Measurements from ENCODE around the gene SLC25A51.

SLC25A51 gene

DNA sequence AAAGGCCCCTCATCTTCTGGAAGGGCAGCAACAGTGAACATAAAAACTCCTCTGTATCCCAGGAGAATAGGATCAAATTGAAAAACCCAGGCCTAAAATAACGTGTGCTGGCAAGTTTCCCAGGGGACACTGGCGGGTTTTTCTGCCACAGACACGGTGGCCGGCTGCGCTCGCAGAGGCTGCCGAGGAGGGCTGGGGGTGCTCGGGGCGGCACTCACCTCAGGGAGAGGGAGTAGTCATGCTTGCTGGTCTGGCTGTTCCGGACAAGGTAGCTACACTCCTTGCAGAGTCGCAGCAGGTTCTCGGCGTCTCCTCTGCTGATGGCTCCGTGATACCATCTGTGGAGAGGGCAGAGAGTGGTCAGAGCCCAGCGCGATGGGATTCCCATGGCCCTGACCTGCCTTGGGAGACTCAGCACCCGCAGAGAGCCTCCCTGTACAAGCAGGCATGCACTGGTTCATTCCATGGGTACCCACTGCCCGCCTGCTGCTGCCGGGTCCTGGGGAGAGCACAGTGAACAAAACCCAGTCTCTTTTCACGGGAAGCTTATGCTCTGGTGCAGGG, 44.6 kb upstream of the SLC25A51 start:
- DNase-seq (ENCODE audit: low read depth): no peak
- TF ChIP-seq, protein P1, sequence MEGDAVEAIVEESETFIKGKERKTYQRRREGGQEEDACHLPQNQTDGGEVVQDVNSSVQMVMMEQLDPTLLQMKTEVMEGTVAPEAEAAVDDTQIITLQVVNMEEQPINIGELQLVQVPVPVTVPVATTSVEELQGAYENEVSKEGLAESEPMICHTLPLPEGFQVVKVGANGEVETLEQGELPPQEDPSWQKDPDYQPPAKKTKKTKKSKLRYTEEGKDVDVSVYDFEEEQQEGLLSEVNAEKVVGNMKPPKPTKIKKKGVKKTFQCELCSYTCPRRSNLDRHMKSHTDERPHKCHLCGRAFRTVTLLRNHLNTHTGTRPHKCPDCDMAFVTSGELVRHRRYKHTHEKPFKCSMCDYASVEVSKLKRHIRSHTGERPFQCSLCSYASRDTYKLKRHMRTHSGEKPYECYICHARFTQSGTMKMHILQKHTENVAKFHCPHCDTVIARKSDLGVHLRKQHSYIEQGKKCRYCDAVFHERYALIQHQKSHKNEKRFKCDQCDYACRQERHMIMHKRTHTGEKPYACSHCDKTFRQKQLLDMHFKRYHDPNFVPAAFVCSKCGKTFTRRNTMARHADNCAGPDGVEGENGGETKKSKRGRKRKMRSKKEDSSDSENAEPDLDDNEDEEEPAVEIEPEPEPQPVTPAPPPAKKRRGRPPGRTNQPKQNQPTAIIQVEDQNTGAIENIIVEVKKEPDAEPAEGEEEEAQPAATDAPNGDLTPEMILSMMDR (conservative IDR thresholded peaks at IDR 0.05; ENCODE audit: low read length): no peak
- no peak overlapping the region for H3K4me3 ChIP-seq (ENCODE audit: low read length)

DNA sequence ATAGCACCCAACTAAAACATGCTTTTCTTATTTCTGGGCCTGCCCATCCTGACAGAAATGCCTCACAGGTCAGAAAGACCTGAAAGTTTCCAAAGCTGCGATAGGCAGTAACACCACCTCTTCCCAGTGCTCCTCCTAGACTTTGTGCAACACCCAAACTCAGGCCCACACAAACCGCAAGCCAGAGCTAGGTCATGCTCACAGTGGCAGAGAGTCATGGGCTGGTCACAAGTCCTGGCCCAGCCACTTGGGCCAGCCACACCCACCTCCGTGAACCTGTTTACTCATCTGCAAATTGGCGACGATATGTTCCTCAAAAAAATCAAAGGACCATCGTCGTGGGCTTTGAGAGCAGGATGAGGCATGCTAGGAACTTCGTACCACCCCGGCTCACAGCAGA, 44.0 kb upstream of the SLC25A51 start:
- no peak overlapping the region for H3K4me3 ChIP-seq (ENCODE audit: low read length)
- TF ChIP-seq, protein P1 (conservative IDR thresholded peaks at IDR 0.05; ENCODE audit: low read length): no peak
- peak; percentile 40 for DNase-seq (ENCODE audit: low read depth)

DNA sequence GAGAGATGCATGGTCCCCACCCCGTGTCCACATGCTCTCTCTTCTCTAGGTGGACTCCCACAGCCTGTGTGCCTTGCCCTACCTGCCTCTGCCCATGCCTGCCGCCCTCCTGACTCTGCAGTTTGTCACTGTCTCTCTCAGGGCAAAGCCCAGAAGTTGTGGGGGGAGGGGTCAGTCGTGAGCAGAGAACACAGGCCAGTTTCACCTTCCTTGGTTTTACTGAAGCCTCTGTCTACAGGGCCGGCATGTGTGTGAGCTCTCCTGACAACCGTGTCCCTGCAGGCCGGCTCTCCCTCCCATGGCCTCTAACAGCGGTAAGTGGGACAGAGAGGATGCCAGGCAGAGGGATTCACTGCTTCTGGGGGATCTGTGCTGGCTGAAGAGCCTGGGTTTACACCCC, 43.5 kb upstream of the SLC25A51 start:
- TF ChIP-seq, protein P1 (conservative IDR thresholded peaks at IDR 0.05; ENCODE audit: low read length): no peak
- no peak for DNase-seq (ENCODE audit: low read depth)
- no peak overlapping the region for H3K4me3 ChIP-seq (ENCODE audit: low read length)

DNA sequence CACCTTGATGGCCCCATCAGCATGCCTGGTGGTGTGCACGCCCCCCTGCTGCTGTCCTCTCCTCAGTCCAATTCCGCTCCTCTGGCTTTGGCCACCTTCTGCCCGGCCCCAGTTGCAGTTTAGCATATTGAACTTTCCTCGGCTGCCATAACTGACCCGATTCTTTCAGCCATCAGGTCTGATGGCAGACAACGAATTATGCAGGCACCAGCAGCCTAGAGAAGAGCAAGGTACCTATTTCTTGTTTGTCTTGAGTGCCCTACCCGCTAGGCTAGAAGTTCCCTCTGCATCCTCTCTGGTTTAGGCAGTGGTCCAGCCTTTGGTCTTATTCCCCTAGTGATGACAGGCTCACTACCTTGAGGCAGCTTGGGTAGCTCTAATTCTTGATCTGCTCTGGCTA, 43.0 kb upstream of the SLC25A51 start:
- DNase-seq (ENCODE audit: low read depth): no peak
- TF ChIP-seq, protein P1 (conservative IDR thresholded peaks at IDR 0.05; ENCODE audit: low read length): no peak
- H3K4me3 ChIP-seq (ENCODE audit: low read length): no peak overlapping the region

DNA sequence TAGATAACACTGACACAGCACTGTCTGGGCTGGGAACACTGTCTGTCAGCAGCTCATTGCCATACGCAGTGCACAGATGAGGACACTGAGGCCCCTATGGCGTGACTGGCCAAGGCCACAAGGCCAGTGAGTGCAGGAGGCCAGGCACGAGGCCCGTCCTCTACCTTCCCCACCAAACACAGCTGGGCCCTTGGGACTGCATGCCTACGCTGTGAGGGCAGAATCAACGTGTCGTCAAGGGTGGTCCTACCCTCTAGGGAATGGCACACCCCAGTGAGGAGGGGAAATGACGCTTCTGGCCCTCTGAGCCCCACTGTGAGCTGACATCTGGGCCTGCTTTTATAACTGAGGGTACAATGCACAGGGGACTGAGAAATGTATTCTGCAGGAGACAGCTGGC, 42.1 kb upstream of the SLC25A51 start:
- no peak overlapping the region for H3K4me3 ChIP-seq (ENCODE audit: low read length)
- DNase-seq (ENCODE audit: low read depth): no peak
- TF ChIP-seq, protein P1 (conservative IDR thresholded peaks at IDR 0.05; ENCODE audit: low read length): no peak

DNA sequence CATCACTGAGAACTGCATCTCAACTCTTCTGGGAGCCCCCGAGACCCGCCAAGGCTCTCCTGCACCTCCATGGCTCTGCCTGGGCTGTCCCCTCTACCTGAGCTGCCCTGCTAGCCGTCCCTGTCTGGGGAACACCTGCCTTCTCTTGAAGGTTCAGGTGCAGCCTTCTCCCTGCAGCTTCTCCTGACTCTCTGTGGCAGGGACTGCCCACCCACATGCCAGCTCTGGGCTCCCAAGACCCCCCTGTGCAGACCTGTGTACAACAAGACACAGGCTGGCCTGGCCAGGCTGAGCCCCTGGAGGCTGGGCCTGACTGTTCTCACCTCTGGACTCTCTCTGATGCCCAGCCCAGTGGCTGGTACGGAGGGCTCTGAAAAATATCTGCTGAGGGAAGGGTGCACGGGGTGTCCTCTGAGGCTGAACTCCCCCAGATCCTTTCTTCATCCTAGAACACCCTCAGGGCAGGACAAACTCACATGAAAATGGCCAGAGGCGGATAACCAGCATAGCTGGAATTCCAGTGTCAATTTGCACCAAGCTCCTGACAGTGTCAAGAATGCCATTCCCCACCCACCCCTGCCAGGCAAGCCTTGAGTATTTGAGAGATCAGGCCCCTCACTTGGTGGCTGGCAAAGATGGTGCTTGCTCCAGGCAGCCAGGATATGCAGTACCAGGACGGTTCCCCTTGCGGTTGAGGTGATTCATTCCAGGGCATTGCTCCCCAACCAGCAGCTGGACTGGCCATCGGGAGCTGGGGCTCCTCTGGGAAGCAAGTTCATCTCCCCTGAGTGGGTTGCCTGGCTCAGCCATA, 40.9 kb upstream of the SLC25A51 start:
- no peak overlapping the region for H3K4me3 ChIP-seq (ENCODE audit: low read length)
- TF ChIP-seq, protein P1 (conservative IDR thresholded peaks at IDR 0.05; ENCODE audit: low read length): no peak
- peak; percentile 53 for DNase-seq (ENCODE audit: low read depth)

DNA sequence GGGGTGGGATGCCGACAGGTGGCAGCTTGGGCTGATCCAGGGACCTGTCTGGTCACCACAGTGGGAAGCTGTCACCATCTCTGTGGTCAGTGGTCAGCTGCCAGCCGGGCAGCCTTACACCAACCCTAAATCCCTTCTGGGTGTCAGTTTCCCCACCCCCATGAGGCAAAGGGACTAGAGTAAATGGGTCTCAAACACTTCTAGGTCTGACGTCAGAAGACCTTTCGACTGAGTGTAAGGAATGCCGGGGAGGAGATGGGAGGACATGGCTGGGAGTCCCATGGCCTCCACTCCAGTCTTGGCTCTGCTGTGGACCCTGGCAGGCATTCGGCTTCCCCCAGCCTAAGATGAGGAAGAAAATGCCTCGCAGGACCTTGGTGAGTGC, 40.3 kb upstream of the SLC25A51 start:
- no peak for DNase-seq (ENCODE audit: low read depth)
- TF ChIP-seq, protein P1 (conservative IDR thresholded peaks at IDR 0.05; ENCODE audit: low read length): no peak
- no peak overlapping the region for H3K4me3 ChIP-seq (ENCODE audit: low read length)

Measured in AG10803 (cell line).